ENCODE results near the gene MPZL3.
A peak's percentile ranks its signal among the peaks of the same experiment; 100 is the strongest.
"Not testable (repeated sequence)": the region's sequence is repeated elsewhere in the genome, so short reads cannot be mapped to it uniquely, and the experiment has no call there.

MPZL3 gene

DNA sequence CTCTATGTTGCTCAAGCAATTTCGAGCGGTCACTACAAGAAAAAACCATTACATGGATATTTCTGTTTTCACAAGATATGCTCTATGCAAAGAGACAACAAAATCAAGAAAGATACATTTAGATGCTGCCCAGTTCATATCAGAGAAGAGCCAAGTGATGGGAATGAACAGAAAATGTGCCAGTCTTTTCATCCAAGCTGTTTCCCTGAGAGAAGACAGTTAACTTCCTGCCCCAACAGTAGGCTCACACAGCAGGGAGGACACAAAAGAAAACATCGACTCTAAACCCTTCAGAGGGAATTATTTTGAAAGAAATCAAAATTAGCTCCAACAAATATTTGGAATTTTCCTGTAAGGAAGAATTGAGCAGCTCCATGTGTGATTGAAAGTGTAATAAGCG lies 39.0 kb downstream of the MPZL3 start:
- no peak for DNase-seq (ENCODE audit: low read depth in 3 of 3, low spot score in 1 of 3)

DNA sequence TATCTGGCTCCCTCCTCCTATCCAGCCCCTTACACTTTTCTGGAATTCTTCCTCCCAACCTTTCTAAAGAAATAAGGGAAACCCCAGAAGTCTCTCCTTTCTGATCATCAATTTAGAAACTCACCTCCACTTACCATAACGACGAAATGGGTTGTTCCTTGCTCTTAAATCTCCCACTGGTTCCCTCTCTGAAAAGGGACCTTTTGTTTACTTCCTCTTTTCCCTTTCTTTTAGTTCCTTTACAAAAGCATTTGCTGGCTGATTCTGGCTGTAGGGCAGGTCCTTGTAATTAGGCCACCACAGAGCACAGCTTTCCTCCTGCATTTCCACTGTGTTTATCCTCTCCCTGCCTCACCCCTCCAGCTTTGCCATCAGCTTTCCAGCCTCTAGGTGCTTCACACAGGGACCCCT lies 39.4 kb downstream of the MPZL3 start:
- no peak for DNase-seq (ENCODE audit: low read depth in 3 of 3, low spot score in 1 of 3)

DNA sequence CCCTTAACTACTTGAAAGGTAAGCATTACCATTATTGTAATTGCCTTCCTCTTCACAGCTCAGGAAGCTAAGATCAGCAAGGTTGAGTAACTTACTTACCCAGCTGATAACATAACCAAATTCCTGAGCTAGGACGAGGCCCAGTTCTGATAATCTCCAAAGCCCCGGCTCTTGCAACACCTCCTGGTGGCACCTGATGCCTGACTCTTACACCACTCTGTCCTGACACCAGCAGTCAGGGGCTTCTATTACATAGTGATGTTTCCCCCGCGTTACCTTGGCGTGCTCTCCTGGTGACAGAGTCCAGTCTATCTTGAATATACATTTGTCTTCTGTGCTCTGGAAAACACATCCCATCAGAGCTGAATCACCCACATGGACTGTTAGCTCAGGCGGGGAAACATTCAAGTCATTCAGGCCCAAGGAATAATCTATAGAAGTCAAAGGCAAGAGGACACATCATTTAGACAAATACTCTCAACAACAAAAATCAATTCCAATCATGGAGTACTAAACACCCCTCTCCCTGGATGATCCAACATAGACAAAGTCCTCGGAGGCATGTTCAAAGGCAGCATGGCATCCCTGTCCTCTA lies 39.9 kb downstream of the MPZL3 start:
- no peak for DNase-seq (ENCODE audit: low read depth in 3 of 3, low spot score in 1 of 3)

DNA sequence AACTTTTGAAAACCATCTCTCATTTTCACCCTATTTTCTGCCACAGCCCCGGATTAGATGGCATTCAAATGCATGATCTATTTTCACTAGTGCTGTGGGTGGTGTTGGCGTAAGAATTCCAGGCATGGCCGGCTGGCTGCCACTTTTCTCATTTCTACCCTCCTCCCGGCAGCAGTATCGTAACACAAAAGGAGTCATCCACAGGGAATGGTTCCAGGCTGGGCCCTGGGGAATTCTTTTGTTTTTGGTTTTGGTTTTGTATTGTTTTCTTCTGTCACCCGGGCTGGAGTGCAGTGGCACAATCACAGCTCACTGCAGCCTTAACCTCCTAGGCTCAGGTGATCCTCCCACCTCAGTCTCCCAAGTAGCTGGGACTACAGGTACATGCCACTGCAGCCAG lies 41.2 kb downstream of the MPZL3 start:
- no peak for DNase-seq (ENCODE audit: low read depth in 3 of 3, low spot score in 1 of 3)

DNA sequence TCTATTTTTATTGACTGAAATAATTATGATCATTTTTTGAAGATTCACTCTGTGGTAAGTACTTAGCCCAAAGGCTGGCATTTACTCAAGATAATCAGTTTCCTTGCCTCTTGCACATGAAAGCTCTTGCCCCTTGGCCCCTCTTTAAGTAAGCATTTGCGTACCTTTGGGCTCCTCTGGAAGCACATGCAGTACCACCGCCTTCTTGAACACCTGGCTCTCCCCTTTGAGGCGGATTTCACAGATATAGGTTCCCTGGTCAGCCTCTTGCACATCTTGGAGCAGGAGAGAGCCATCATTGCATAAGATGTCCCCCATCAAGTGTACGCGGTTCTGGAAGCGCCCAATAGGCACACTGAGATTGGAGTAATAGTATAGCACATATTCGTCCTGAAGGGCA lies 41.8 kb downstream of the MPZL3 start:
- DNase-seq (ENCODE audit: low read depth in 3 of 3, low spot score in 1 of 3) = no peak

DNA sequence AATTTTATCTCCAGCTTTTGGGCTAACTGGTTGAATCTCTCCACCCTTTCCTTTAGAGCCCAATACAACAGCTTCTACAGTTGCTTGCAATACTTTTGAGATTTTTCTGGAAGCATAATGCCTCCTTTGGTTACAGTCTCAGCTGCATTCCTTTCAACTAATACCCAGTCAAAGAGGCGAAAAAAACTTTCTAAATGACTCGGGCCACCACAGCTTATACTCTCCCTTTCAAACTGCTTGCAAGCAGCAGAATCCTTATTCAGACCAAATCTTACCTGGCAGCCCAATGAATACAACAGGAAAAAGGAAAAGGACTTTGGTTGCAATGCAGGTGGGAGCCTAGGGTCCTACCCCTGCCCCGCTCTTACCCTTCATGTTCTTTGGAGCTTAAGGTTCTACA lies 43.1 kb downstream of the MPZL3 start:
- no peak for DNase-seq (ENCODE audit: low read depth in 3 of 3, low spot score in 1 of 3)

DNA sequence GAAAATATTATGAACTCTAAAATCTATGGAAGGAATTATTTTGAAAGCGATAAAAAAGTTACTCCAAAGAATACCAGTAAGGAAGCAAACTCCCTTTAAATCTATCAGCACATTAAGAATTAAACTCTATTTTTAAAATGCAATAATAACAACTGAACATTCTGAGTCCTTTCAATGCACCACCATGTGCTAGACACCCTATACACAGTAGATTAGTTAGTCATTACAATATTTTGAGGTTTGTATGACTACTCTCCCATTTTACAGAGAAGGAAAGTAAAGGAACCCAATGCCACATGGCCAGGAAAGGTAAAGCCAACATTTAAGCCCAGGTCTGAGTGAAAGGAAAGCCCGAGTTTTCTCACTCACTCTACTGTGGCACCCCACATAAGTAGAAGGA lies 45.1 kb downstream of the MPZL3 start:
- DNase-seq (ENCODE audit: low read depth in 3 of 3, low spot score in 1 of 3) = no peak

DNA sequence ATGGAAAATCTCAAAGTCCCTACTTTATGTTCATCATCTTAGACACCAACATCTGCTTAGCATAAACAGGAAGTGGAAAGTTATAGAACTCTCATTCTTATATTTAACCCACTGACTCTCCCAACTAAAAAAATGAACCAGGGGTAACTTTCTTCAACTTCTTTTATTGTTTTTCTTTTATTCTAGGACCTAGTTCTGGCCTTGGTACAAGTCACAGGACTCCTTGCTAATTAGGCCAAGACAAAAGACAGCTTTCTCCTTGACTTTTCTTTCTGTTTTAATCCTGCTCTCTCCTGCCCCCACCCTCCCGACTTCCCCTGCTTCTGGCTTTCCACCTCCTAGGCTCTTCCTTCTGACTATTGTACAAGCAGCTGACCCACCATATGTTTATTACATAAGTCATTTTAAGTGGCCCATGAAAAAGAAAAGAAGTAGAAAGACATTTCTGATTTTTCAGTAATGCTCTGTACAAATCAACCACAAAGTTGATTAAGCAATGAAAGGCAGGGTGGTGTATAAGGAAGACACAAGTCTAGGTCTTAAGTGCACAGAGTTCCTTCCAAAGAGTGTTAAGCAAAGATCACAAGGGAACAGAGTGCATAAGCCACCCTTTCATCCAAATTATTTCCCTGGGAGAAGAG lies 45.7 kb downstream of the MPZL3 start:
- DNase-seq (ENCODE audit: low read depth in 3 of 3, low spot score in 1 of 3) = no peak

DNA sequence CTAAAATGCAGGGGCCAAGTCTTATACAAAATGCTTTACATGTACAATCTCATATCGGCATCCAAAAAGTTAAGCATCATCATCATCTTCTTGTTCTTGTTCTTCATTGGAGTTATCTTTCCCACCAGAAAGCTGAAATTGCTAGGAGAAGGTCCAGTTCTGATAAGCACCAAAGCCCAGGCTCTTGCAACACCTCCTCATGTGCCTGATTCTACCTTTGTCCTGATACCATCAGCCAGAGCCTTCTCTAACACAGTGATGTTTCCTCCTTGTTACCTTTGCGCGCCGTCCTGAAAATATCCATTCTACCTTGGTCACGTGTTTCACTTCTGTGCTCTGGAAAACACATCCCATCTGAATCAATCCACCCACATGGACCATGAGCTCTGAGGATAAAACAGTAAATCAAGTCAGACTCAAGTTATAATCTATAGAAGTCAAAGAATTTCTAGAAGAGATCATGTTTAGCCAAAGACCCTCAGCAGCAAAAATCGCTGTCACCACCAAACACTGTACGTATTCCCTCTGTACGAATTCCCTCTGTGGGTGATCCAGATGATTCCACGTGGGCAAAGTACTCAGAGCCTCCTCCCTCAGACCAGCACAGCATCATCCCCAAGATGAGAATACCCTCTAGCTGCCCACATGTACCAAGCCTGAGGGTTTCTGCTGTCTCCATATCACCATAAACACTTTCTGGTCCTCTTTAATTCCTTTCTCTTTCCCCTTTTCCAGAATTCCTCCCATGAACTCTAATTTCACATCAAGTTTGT lies 46.4 kb downstream of the MPZL3 start:
- no peak for DNase-seq (ENCODE audit: low read depth in 3 of 3, low spot score in 1 of 3)

DNA sequence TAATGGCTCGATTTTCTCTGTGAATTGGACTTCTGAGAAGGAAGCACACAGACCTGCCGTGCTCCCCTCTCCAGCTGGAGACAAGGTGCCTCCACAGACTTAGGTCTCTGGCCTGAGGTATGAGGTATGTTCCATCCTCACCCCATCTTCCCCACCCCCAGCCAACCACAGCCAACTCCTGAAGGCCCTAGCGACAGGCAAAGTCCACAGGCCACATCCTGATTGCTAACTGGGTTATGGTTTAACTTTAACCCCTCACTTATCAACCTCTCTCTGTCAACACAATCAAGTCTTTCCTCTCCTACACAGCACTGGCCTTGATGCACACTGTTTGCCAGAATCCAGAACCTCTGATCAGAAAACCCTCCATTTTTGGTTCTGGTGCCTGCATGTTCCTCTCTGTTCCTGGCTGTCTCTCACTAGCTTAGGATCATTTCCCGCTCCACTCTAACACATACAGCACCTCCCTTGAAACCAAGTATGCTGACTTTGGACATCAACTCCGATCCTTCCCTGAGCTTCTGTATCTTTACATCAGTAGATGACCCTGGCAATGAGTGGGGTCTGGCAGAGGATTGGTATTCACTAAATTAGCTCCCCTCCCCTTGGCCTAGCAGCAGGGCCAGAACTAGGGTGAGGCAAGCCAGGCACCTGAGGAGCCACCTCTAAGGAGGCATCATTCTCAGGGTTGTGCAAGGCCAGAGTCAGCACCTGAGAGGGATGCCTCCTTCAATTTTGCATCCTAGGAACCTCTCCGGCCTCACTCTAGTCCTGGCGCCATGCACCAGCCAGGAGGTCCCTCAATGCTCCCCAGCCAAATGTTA lies 49.4 kb downstream of the MPZL3 start:
- DNase-seq (ENCODE audit: low read depth in 3 of 3, low spot score in 1 of 3) = no peak

DNA sequence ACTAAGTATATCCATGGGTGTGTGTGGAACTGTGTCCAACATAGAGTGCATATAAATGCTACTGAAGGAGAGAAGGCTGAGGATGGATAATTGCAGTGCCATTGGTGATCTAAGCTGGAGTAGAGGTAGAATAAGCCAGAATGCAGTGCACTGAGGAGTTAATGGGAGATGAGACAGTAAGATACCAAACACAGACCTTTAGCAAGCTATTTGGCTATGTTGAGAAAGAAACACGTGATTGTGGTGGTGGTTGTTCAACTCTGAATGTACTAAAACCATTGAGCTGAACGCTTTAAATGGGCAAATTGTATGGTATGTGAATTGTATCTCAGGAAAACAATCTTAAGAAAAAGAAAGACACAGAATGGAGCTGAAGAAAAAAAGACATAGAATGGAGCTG lies 50.2 kb downstream of the MPZL3 start:
- DNase-seq (ENCODE audit: low read depth in 3 of 3, low spot score in 1 of 3) = no peak

DNA sequence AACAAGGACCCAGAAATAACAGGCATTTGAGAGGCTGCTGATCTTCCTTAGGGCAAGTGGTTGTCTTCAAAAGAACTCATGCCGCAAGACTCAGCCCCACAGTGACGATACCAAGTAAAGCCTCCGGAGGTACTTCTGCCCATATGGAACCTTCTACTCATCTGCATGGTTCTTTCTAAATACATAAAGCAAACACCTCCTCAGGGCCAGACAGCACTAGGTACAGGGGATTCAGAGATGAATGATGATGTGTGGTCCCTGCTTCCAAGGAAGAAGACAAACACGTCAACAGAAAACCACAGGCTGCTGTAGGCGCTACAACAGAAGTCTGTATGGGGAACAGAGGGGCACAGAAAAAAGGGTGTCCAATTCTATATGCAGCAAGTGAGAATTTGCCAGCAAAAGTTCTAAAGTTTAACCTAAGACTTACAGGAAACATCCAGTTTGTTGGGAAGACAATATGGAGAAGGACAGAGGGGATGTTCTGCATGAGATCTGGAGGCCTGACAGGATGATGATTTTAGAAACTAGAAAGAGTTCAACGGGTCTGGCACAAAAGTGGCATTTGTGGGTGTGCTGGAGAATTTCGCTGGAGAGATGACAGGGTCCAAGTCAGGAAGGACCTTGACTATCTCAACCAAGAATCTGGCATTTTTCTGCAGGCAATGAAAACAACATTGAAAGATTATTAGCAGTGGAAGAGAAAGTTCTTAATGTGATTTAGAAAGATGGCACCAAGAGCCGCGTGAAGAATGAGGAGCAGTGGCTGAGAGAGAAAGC lies 51.1 kb downstream of the MPZL3 start:
- DNase-seq (ENCODE audit: low read depth in 3 of 3, low spot score in 1 of 3) = no peak

DNA sequence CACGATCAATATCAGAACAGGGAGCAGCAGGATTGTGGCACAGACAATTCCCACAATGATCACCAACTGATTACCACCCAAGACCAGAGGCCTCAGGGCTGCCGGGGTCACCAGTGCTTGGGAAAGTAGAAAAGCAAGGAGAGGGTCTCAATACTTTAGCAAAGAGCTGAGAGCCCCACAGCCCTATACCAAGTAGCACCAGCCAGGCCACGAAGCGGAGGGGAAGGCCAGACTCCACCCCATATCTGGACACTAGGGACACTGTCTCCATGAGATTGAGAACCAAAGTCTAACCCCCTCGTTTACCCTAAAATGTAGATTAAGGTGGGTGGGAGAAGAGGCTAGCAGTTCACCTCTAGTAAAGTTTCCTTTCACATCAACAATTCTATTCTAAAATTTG lies 51.7 kb downstream of the MPZL3 start:
- no peak for DNase-seq (ENCODE audit: low read depth in 3 of 3, low spot score in 1 of 3)

DNA sequence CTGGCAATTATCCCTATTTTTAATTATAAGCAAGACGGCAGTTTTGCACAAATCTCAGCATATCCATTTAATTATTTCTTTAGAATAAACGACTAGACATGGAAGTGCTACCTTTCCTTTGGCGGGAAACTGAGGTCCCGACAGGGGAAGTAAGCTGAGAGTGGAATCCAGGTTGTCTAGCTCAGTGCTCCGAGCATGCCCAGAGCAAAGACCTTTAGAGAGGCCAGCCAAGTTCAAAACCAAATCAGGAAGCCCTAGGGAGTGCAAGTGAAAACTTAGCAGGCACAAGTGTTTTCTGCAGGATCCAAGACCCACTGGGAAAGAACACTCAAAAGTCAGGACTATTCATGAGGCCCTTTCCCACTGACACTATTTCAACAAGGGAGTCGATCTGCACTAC lies 53.0 kb downstream of the MPZL3 start:
- DNase-seq (ENCODE audit: low read depth in 3 of 3, low spot score in 1 of 3) = no peak

DNA sequence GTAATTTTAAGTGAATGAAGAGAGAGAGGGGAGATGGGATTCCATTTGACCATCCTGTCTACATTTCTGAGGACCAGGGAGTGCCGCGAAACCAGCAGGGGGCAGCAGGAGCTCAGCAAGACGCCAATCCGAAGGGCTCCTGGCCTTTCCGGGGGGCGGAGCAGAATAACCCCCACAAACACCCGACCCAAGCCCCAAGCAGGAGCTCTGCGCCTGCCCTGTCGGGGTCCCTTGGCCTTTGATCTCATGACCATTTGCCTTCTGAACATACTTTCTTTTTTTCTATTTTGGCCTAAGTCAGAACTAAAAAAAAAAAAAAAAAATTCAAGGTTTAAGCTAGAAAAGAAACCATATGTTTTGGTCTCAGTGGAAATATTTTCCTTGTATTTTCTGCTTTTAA lies 53.8 kb downstream of the MPZL3 start:
- DNase-seq (ENCODE audit: low read depth in 3 of 3, low spot score in 1 of 3) = peak; percentile 49 to 79 (median 60)

DNA sequence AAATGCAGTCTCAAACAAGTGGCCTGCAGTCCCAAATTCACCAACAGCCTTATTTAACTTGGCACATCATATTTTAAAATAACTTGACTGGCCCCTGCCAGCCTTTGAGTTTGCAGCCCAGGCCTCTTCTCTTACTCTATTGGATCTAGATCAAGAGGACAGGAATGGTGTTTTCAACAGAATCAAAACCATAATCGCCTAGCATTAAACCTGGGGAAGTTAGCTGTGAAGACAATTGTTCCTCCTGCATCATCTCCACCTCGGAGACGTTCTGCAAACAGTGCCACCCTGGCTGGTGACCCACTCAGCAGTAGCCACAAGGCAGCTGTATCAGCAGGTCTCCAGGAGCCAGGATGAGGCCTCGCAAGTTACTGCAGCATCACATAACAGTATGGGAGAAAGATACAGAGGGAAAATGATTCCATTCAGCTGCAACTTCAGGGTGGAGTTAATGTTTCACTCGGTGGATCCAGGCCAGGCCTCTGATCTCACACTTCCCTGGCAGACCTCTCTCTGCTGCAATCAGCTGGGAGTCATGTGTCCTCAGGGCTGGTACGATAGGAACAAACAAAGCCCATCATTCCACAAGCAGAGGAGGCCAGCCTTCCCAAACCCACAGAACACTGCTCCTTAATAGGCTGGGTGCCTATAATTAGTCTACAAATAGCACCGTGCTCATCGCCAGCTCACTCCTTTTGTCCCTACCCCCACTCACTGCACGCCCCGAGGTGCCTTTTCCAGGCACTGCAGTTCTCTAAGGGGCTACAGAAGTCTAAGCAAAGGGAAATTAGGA lies 57.1 kb downstream of the MPZL3 start:
- DNase-seq (ENCODE audit: low read depth in 3 of 3, low spot score in 1 of 3) = no peak

DNA sequence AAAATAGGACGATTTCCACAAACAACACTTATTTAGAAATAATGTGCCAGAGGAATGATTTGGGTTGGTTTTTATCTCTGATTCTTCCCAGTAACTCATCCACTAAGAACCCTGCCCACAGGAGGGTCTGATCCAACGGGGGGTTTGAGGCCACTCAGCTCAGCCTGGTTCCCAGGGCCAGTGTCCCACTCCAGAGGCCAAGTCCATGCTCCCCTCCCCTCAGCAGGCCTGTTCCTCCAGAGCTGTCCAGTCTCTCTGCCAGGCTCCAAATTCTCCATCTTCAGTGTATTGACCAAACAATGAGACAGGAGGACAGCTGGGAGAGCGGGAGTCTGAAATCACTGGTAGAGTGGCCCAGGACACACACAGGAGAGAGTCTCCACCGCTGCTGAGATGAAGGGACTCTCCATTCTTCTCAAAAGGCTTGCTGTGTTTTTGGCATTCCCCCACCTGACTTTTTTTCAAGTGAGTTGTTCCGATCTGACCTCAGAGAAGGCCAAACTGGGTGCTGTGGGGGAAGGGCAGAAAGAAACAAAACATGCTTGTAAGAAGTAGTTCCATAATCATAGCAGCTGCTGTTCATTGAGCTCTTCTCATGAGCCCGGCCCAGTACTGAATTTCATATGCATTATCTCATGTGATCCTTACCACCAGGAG lies 58.1 kb downstream of the MPZL3 start:
- DNase-seq (ENCODE audit: low read depth in 3 of 3, low spot score in 1 of 3) = no peak

DNA sequence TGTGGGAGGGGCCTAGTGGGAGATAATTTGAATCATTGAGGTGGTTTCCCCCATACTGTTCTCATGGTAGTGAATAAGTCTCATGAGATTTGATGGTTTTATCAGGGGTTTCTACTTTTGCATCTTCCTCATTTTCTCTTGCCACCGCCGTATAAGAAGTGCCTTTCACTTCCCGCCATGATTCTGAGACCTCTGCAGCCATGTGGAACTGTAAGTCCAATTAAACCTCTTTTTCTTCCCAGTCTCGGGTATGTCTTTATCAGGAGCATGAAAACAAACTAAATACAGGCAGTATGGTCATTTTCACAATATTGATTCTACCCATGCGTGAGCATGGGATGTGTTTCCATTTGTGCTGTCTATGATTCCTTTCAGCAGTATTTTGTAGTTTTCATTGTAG lies 59.3 kb downstream of the MPZL3 start:
- DNase-seq (ENCODE audit: low read depth in 3 of 3, low spot score in 1 of 3) = not testable (repeated sequence)

DNA sequence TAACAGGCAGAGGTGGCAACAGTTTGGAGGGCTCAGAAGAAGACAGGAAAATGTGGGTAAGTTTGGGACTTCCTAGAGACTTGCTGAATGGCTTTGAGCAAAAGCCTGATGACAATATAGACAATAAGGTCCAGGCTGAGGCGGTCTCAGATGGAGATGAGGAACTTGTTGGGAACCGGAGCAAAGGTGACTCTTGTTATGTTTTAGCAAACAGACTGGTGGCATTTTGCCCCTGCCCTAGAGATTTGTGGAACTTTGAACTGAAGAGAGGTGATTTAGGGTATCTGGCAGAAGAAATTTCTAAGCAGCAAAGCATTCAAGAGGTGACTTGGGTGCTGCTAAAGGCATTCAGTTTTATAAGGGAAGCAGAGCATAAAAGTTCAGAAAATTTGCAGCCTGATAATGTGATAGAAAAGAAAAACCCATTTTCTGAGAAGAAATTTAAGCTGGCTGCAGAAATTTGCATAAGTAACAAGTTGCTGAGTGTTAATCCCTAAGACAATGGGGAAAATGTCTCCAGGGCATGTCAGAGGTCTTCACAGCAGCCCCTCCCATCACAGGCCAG lies 61.1 kb downstream of the MPZL3 start:
- DNase-seq (ENCODE audit: low read depth in 3 of 3, low spot score in 1 of 3) = not testable (repeated sequence)
